Sciatic nerve (tissue), 2 donors: ENCODE measurements around the gene CDKAL1. TPM values are rescaled to one million over a fixed set of nuclear protein-coding genes. Genes with fewer than 3 reads are reported as not detected.
"Not testable (repeated sequence)": the region's sequence is repeated elsewhere in the genome, so short reads cannot be mapped to it uniquely, and the experiment has no call there.

Source experiments
- ATAC-seq: fragments of 200-7000 bp; cut with Tn5 transposase; one replicate; pipeline ENCODE4 v1.9.1; 2020; ENCODE audit warnings: mild to moderate bottlenecking, moderate library complexity
- DNase-seq: peaks from one replicate; pipeline ENCODE4 v3.0.0-alpha.2; 2020; ENCODE audit warnings: low spot score
- intact Hi-C: fragments of 100-400 bp; cut with DNase I; formaldehyde crosslinking; loops from one replicate; pipeline ENCODE4 v1.14.2; 2022
- total RNA-seq: library from RNA; stranded (reverse); fragmentation: NEBNext Ultra II Directional; extraction: Animal tissue kit (Norgen Biotek cat#: 25700); gene quantifications from one replicate; pipeline ENCODE4 v1.2.1, GENCODE V29; 2021
- donor health status: DM: no; HTN: no; CAD: no.
- donor health status: DM: no; HTN: no; CAD: no.

CDKAL1 gene
- total RNA-seq, 1 donor from 2014 or later, result 20.5 TPM

GRCh38 chr6:21045135-21045700 is 511.0 kb downstream of the CDKAL1 start:
- no peak for ATAC-seq
- DNase-seq, result no peak
- intact Hi-C loops, result no loop called here

- DNase-seq, result no peak
- no peak for ATAC-seq
- intact Hi-C loops, result no loop called here
Measured at GRCh38 chr6:21046276-21046675, 512.0 kb downstream of the CDKAL1 start.

GRCh38 chr6:21048047-21048446 is 513.8 kb downstream of the CDKAL1 start:
- DNase-seq (no peak), ATAC-seq (no peak)
- intact Hi-C loops, result no loop called here

GRCh38 chr6:21049148-21049547 is 514.9 kb downstream of the CDKAL1 start:
- intact Hi-C loops, result no loop called here
- no peak for DNase-seq
- ATAC-seq, result no peak

- ATAC-seq, result no peak
- no peak for DNase-seq
- intact Hi-C loops, result no loop called here
Measured at GRCh38 chr6:21049572-21049971, 515.3 kb downstream of the CDKAL1 start.

GRCh38 chr6:21050935-21051334 is 516.7 kb downstream of the CDKAL1 start:
- intact Hi-C loops, result no loop called here
- ATAC-seq, result no peak
- no peak for DNase-seq

GRCh38 chr6:21051777-21052176 is 517.5 kb downstream of the CDKAL1 start:
- intact Hi-C loops, result no loop called here
- ATAC-seq (no peak), DNase-seq (no peak)

GRCh38 chr6:21053612-21054011 is 519.4 kb downstream of the CDKAL1 start:
- DNase-seq (no peak), ATAC-seq (no peak)
- intact Hi-C loops, result no loop called here

GRCh38 chr6:21055480-21055879 is 521.2 kb downstream of the CDKAL1 start:
- ATAC-seq, DNase-seq, intact Hi-C loops: not testable (repeated sequence)

GRCh38 chr6:21061892-21062291 is 527.6 kb downstream of the CDKAL1 start:
- DNase-seq, result no peak
- no peak for ATAC-seq
- intact Hi-C loops, result no loop called here

- intact Hi-C loops, result no loop called here
- DNase-seq (no peak), ATAC-seq (no peak)
Measured at GRCh38 chr6:21064756-21065340, 530.6 kb downstream of the CDKAL1 start.

- ATAC-seq (no peak), DNase-seq (no peak)
- intact Hi-C loops, result no loop called here
Measured at GRCh38 chr6:21067521-21067920, 533.3 kb downstream of the CDKAL1 start.

GRCh38 chr6:21070620-21071019 is 536.4 kb downstream of the CDKAL1 start:
- intact Hi-C loops, result no loop called here
- ATAC-seq (no peak), DNase-seq (no peak)

GRCh38 chr6:21071780-21072468 is 537.7 kb downstream of the CDKAL1 start:
- intact Hi-C loops, result no loop called here
- ATAC-seq, result no peak
- no peak for DNase-seq

GRCh38 chr6:21073318-21073839 is 539.1 kb downstream of the CDKAL1 start:
- no peak for ATAC-seq
- intact Hi-C loops, result no loop called here
- no peak for DNase-seq

GRCh38 chr6:21074484-21074883 is 540.2 kb downstream of the CDKAL1 start:
- intact Hi-C loops, result no loop called here
- ATAC-seq (no peak), DNase-seq (no peak)

GRCh38 chr6:21075986-21076385 is 541.7 kb downstream of the CDKAL1 start:
- DNase-seq (no peak), ATAC-seq (no peak)
- intact Hi-C loops, result no loop called here

- ATAC-seq (no peak), DNase-seq (no peak)
- intact Hi-C loops, result no loop called here
Measured at GRCh38 chr6:21078497-21078896, 544.2 kb downstream of the CDKAL1 start.

- intact Hi-C loops, result no loop called here
- ATAC-seq (no peak), DNase-seq (no peak)
Measured at GRCh38 chr6:21079468-21080048, 545.3 kb downstream of the CDKAL1 start.

GRCh38 chr6:21080221-21080620 is 546.0 kb downstream of the CDKAL1 start:
- no peak for ATAC-seq
- no peak for DNase-seq
- intact Hi-C loops, result no loop called here
